ENCODE data around the gene ASPG. TPM values are rescaled to one million over a fixed set of nuclear protein-coding genes. Genes with fewer than 3 reads are reported as not detected.

The ASPG gene
- total and polyA plus RNA-seq, 2 of the 13 experiments (the other 11 are each of a cell fraction or from before 2014, with no cell fraction given), result not detected

DNA sequence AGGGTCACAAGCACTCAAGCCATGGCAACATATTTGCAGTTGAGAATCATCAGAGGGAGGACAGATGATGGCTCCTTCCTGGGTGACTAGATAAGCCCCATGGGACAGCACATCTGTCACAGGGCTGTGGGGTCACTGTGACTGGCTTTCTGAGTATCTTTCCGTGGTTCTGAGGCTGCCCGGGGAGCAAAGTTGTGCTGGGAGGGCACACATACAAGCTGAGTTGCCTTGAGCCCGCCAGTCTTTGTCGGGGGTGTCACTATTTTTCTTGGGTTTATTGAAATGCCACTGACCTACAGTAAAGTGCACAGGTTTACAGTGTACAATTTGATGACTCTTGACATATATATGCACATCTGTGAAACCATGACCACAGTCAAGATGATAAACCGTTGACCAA, 35.6 kb downstream of the ASPG start:
- no peak overlapping the region for H3K27ac ChIP-seq (ENCODE audit: extremely low read length, insufficient read depth, low read length)
- no peak overlapping the region for H2AFZ ChIP-seq (ENCODE audit: low read length)
- H3K4me1 ChIP-seq (ENCODE audit: insufficient read depth, low read length), result no peaks in the 10 kb centered on the region
- intact Hi-C loops (cut with micrococcal nuclease; ENCODE audit: unreplicated experiment), result no loop called here
- no peaks in the 10 kb centered on the region for H3K36me3 ChIP-seq (replicated peaks in 1 of 2; ENCODE audit: control insufficient read depth in 1 of 2, insufficient read depth in 2 of 2, low read length in 2 of 2)
- in situ Hi-C loops (cut with HindIII; ENCODE audit: extremely low pct_ligation_motif_present, low pct_unique_long_range_greater_than_20kb), result no loop called here
- H3K9me3 ChIP-seq (ENCODE audit: low read length), result no peaks in the 10 kb centered on the region
- BruUV-seq (replicated peaks), result no TSS peak
- H4K20me1 ChIP-seq (ENCODE audit: insufficient read depth, low read length), result no peaks in the 10 kb centered on the region
- TF ChIP-seq, protein P1, sequence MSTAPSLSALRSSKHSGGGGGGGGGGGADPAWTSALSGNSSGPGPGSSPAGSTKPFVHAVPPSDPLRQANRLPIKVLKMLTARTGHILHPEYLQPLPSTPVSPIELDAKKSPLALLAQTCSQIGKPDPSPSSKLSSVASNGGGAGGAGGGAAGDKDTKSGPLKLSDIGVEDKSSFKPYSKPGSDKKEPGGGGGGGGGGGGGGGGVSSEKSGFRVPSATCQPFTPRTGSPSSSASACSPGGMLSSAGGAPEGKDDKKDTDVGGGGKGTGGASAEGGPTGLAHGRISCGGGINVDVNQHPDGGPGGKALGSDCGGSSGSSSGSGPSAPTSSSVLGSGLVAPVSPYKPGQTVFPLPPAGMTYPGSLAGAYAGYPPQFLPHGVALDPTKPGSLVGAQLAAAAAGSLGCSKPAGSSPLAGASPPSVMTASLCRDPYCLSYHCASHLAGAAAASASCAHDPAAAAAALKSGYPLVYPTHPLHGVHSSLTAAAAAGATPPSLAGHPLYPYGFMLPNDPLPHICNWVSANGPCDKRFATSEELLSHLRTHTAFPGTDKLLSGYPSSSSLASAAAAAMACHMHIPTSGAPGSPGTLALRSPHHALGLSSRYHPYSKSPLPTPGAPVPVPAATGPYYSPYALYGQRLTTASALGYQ (CRISPR knock-in tag; IDR thresholded peaks at IDR 0.05), result no peak
- TF ChIP-seq ZBTB1 (CRISPR knock-in tag; IDR thresholded peaks at IDR 0.05; ENCODE audit: borderline replicate concordance), result no peak
- TF ChIP-seq ZNF124 (CRISPR knock-in tag; IDR thresholded peaks at IDR 0.05), result no peak
- TF ChIP-seq SKI (IDR thresholded peaks at IDR 0.05; ENCODE audit: partially characterized antibody), result no peak
- no peak for TF ChIP-seq ZNF552 (CRISPR knock-in tag; IDR thresholded peaks at IDR 0.05; ENCODE audit: borderline replicate concordance)
- TF ChIP-seq ZNF337 (CRISPR knock-in tag; IDR thresholded peaks at IDR 0.05; ENCODE audit: borderline replicate concordance, low read depth), result no peak
- TF ChIP-seq ZBTB7A (CRISPR knock-in tag; IDR thresholded peaks at IDR 0.05), result no peak
- TF ChIP-seq, protein P2, sequence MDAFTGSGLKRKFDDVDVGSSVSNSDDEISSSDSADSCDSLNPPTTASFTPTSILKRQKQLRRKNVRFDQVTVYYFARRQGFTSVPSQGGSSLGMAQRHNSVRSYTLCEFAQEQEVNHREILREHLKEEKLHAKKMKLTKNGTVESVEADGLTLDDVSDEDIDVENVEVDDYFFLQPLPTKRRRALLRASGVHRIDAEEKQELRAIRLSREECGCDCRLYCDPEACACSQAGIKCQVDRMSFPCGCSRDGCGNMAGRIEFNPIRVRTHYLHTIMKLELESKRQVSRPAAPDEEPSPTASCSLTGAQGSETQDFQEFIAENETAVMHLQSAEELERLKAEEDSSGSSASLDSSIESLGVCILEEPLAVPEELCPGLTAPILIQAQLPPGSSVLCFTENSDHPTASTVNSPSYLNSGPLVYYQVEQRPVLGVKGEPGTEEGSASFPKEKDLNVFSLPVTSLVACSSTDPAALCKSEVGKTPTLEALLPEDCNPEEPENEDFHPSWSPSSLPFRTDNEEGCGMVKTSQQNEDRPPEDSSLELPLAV (CRISPR knock-in tag; conservative IDR thresholded peaks at IDR 0.05; ENCODE audit: low read depth), result no peak
- H3K9ac ChIP-seq (ENCODE audit: insufficient read depth, low read depth, low read length), result no peak overlapping the region
- peaks cover 1 to 6% of the 10 kb centered on the region in 2 experiments; a peak in 3 of 5 replicates for H3K27me3 ChIP-seq (ENCODE audit: control insufficient read depth in 1 of 2, insufficient read depth in 2 of 2, low read length in 2 of 2)
- no peak overlapping the region for H3K4me3 ChIP-seq (replicated peaks in 1 of 3; ENCODE audit: insufficient read depth in 1 of 3, low read depth in 2 of 3, low read length in 3 of 3)
- no peak overlapping the region for H3K4me2 ChIP-seq (ENCODE audit: low read depth, low read length)
- CTCF ChIA-PET (ENCODE audit: low intra/inter-chr PET ratio, low total read pairs), result no interaction called here
- 0% methylated on average over 4 of the region's 5 CpGs for WGBS (ENCODE audit: low lambda C conversion rate)
- DNase-seq (ENCODE audit: low spot score) (no peak), ATAC-seq (no peak), FAIRE-seq (no peak)
- POLR2A ChIA-PET, result no interaction called here
- no peaks in the 10 kb centered on the region for H3K79me2 ChIP-seq (ENCODE audit: insufficient read depth, low read length)

All from HepG2 (cell line).